ENCODE results near the gene CEP350.
"Not testable (repeated sequence)": the region's sequence is repeated elsewhere in the genome, so short reads cannot be mapped to it uniquely, and the experiment has no call there.

The CEP350 gene

DNA sequence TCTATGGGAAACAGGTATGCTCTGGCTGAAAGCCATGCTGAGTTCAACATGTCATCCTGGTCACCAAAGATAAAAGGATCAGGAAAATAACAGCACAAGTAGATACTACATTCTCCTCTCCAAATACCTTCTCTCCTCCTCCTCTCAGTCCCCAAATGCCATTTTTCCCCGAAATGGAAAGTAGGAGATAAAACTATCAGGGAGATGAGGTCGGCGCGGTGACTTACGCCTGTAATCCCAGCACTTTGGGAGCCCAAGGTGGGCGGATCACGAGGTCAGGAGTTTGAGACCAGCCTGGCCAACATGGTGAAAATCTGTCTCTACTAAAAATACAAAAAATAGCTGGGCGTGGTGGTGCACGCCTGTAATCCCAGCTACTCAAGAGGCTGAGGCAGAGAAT, 179.1 kb downstream of the CEP350 start:
- not testable (repeated sequence) for DNase-seq

DNA sequence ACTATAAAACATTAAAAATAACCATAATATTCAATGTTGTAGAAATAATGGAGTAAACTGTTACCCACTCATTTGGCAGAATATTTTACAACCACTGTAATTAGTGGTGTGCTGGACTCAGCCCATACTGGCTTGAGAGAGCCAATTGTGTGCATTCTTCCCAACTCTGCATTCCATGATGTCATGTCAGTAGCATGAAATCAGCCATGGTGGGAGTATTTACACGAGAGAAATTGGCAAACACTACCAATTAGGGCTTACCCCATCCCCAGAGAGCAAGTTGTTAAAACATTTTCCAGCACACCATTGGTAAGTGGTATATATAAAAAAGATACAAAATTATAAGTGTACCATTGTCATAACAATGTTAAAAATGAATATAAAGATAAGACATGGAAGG, 180.9 kb downstream of the CEP350 start:
- DNase-seq: no peak

DNA sequence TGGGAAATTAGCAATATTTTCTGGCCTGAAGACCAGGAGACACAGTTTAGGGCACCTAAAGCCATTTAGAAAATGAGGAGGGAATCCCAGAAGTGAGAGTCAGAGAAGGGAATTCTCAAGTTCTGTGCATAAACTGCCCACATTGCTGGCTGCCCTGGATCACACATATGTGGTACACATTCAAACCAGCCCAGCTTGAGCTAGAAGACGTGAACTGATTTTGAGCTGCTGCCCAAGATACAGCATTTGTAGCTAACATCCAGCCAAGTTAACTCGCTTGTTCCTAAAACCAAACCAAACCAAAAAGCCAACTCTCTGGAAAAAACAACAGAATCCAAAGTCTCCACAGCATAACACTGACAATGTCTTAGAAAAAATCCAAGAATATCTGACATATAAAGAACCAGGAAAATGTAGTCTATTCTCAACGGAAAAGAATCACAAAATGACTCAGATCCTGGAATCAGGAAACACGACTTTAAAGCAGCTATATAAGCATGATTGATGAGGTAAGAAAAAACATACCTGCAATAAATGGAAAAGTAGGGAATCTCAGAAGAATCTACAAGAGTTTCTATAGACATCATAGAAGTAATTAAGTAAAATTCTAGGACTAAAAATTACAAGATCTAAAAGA, 181.8 kb downstream of the CEP350 start:
- no peak for DNase-seq

DNA sequence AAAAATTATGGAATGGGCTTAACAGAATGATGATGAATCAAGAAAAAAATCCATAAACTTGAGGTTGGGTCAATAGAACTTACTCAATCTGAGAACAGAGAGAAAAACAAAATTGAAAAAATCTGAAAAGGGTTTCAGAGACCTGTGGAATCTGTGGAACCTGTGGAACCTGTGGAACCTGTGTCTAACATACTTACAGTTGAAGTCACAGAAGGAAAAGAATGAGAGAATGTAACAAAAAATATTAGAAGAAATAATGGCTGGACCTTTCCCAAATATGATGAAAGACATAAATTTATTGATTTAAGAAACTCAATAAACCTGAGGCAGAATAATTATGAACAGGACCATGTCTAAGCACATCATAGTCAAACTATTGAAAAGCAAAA, 182.4 kb downstream of the CEP350 start:
- no peak for DNase-seq

DNA sequence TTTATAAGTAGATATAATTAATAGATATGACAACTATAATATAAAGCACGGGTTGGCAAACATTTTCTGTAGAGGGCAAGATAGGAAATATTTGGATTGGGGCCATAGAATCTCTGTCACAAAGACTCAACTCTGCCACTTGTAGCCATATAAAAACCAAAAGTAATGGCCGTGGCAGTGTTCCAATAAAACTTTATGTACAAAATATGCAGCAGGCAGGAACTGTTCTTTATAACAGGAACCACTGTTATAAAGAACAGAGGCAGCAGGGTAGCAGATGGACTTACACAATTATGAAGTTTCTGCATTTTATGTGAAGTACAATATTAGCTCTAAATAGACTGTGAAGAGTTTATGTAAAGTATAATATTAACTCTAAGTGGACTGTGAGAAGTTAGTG, 183.2 kb downstream of the CEP350 start:
- no peak for DNase-seq

DNA sequence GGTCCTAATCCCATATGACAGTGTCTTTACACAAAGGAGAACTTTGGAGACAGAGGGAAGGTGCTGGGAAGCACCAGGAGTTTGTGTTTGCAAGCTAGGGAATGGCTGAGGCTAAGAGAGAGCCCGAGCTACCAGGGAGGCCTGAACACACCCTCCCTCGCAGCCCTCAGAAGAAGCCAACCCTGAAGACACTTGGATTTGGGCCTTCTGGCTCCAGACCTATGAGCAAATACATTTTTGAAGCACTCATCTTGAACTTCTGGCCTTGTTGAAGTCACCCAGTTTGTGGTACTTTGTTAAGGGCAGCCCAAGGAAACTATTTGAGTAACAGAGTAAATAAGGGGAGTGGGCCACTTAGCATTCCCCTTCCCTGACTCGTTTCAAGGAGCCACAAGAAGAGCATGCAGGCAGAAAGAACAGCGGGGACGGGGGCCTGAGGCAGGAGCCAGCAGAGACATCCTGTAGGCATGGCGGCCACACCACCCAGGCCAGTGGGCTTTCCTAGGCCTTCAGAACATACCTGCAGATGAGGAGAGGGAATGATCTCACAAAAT, 186.8 kb downstream of the CEP350 start:
- DNase-seq: no peak

DNA sequence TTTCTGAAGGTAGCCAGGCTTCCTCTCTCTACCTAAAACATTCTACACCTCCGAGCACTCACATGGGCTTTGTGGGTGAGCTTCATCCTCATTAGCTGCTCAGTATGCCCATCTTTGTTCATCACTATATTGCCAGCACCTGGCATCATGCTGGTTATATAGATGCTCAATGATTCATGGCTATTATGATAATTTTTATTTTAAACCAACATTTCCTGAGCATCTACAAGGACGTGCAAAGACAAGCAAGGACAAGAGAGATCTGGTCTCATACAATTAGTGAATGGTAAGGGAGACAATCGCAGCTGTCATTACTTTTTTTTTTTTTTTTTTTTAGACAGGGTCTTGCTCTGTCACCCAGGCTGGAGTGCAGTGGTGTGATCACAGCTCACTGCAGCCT, 188.7 kb downstream of the CEP350 start:
- no peak for DNase-seq

DNA sequence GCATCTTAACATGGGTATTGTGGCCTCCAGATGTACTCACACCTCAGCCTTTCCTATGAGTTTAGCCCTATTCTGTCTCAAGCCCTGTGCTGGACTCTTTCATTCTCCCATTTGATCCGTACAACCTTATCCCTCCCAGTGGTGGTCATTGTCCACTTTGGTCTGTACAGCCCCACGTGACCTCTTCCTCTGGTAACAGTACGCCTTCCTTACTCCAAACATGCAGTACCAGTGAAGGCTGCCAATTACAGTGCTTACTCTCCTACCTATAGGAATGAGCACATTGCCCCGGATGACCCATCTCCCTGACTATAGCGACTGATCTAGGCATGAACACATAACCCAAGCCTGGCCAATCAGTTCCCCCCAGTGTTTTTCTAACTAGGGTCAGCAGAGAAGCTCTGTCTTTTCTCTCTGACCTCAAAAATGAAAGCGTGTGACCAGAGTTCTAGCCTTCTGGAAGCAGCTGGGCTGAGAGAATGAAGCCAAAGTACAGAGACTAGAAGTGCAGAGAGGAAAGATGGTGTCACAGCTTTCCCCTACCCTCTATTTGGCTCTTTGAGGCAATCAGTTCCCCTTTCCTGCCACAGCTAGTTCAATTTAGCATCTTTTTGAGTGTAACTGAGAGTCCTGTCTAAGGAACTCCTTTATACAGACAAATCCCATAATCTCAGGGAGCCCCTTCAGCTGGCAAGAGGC, 190.2 kb downstream of the CEP350 start:
- no peak for DNase-seq

DNA sequence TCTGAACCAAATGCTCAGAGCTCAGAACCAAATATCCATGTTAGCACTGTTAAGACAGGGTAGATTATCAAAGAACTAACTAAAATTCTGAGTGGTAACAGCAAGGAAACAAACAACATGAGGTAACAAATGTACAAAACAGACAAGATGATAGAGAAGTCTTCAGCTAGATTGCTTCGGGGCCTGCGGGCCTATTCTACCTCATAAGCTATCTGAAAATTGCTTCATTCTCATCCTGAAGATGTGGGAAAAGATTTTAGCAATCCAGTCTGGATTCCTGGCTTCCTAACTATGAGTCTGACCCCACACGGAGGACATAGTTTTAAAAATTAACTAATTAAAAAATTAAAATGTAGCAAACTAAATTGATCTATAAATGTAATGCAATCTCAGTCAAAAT, 190.8 kb downstream of the CEP350 start:
- DNase-seq: no peak

DNA sequence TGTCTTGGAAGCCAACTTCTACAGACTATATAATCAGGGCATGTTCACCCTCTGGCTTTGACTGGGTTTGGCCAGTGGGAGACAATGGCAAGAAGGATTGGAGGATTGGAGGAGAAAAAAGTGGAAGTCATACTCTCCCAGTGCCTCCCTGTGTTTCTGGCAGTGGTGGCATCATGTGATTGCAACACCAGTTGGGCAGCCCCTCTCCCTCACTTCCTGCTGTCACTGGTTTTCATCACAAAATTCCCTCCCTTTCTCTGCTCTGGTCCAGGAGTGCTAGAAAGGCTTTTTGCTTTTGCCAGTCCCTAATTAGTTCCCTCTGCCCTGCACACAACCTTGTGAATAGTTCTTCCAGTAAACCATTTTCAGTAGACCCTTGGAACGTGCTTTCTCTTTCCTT, 196.4 kb downstream of the CEP350 start:
- DNase-seq: no peak

DNA sequence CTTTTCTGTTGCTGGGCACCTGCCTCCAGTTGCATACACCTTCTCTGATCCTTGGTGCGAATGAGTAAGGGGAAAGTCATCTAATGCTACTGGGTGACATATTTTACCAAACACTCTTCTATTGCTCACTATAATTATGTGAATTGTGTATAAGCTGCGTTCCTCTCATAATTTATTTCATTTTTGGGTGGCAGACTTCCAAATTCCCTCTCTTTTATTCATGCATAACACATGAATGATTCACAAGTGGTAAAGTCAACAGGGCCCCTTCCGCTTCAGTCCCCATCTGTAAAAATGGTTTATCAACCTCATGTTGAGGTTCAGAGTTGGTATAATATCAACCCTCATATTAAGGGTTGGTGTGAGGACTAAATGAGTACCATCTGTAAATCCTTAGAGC, 196.9 kb downstream of the CEP350 start:
- DNase-seq: no peak

DNA sequence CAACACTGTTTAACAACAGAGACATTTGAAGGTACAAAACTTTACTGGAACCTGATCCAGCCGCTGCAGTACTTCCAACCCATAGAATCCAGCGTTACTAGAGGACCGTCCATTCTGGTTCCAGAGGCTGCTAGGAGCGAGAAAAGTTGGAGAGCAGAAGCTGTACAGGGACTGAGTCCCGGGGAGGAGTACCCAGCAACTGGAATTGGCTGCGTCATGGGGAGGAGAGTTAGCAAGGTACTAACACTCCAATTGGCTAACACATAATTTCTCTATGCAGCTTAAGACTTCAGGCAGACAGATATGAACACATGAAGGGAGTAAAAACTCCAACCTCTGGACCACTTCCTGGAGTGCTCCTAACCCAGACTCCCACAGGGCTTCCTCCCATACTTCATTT, 198.0 kb downstream of the CEP350 start:
- no peak for DNase-seq

DNA sequence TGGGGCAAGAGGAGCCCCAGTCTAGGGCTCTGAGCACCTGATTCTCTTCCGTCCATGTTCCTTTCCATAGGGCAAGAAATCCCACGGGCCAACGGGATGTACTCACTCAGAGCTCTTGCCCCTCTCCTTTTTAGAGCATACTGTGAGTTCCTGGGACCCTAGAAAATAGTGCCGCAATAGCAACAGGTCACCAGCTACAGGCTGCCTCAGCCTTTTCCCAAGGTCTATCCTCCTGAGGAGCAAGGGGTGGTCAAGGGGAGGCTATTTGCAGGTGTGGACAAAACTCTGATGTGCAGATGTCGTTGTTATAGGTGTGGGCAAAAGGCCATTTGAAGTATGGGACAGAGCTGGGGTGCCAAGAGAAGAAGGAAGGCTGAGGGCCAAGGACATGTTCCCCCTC, 198.4 kb downstream of the CEP350 start:
- no peak for DNase-seq

DNA sequence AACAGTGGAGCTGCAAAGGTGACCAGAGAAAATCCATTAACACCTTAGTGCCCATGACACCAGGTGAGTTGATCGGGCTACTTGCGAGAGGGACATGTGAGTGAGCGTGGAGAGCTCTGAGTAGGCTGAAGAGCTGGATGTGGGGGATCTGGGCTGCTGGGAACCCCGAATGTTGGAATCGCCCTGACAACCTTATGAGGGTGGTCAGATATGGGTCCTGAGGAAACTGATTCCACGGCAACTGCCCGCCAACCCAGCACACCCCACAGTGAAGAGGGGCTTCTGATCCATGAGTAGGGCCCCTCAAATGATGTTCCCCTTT, 199.4 kb downstream of the CEP350 start:
- no peak for DNase-seq

DNA sequence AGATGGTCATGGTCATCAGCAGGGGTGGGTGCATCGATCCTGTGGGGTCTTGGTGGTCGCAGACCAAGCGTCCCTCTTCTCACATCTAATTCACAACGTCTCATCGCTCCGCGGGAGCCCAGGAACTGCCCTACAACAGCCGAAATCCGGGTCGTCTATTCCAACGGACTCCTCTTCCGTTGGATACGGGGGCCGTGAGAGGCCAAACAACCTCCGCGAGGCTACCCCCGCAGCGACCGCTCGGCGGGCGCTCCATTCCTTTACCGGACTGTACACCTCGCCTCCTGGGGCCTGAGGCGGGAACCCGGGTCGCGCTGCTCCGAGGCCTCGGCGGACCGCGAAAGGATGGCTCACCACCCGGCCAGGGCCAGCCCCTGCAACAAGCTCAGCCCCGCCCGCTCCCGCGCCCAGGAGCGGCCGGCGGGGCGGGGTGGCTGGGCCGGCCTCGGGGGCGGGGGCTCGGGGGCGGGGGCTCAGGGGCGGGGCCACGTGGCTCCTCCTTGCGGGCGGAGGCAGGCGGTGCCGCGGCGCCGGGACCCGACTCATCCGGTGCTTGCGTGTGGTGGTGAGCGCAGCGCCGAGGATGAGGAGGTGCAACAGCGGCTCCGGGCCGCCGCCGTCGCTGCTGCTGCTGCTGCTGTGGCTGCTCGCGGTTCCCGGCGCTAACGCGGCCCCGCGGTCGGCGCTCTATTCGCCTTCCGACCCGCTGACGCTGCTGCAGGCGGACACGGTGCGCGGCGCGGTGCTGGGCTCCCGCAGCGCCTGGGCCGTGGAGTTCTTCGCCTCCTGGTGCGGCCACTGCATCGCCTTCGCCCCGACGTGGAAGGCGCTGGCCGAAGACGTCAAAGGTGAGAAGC, 199.9 kb downstream of the CEP350 start, which contains the start of gene QSOX1:
Gene QSOX1 (plus strand): TSS at position 545 of the 857 bp plus-strand sequence. CDS start 39 bp downstream, at position 584.
- peak; percentile 83 to 89 for DNase-seq

DNA sequence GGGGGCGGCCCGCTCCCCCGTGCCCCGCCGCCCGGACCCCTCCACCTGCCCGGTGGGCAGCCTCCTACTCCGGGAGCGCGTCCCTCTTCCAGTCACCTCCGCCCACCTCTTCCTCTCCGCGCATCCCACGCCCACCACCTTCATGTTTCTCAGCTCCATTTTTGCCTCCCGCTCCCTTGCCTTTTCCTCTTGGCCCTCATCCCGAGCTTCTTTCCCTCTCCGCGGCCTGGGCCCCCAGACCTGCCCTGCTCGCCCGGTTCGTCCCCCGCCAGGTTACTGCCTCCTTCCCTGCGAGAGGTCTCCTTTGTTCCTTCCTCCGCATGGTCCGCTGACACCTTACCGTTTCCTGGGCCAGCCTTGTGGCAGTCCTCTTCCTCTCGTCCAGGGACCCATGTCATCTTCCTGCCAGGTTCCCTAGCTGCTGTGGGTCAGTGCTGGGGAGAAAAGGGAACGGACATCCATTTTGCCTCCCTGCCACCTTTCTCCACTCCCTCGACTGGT, 200.6 kb downstream of the CEP350 start:
- DNase-seq: peak in 1 of 2 donors; percentile 25

DNA sequence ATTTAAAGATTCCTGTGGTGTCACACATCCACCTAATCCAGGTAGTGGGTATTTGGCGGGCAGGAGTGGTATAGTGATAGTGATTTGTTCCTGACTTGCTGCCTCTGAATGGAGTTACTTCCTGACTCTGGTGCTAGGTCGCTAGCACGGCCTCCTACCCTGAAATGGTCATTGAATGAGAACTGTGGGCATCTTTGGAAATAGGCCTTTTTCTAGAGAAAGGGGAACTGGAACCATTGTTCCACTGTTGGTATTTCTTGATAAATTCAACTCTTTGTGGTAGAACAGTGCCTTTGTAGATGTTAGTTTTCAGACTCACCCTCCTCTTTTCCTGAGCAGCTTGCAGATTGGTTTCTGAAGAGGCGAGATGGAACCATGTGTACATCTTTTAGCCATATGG, 201.6 kb downstream of the CEP350 start:
- DNase-seq: no peak

DNA sequence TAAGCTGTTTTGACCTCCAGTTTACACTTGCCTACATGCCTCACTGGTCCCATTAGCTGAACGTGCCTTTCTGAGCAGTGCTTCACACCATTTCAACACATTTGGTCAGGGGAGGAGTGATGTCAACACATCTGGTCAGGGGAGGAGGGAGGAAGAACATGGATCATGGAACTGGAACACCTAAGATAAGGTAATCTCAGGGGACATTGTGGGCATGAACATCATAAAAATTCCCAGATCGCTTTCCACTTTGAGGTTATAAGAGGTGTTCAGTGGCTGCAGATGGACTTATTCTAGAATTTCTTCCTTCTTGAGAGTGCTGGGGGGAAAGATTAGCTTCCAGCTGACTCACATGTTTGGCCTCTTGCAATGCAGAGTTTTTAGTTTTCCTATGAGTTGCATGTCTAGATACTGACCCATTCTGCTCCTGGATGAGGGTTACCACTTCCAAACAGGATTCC, 202.1 kb downstream of the CEP350 start:
- DNase-seq: no peak

DNA sequence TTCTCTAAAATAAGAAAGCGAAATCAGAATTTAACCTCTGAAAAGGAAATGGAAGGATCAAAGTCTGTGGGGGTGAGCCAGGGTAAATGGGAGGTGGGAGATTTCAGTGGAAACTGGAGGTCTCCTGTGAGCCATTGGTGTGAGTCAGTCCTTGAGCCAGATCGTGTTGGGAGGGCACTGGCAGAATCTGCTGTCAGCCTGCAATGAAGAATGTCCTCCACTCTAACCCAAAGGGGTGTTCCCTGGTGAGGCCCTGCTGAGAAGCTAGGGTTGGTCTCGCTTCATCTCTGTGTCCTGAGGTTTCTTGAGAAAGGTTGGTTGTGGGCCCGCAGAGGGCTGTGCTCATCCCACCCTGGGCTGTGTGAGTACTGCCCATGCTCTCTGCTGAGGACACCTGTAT, 202.5 kb downstream of the CEP350 start:
- DNase-seq: no peak

DNA sequence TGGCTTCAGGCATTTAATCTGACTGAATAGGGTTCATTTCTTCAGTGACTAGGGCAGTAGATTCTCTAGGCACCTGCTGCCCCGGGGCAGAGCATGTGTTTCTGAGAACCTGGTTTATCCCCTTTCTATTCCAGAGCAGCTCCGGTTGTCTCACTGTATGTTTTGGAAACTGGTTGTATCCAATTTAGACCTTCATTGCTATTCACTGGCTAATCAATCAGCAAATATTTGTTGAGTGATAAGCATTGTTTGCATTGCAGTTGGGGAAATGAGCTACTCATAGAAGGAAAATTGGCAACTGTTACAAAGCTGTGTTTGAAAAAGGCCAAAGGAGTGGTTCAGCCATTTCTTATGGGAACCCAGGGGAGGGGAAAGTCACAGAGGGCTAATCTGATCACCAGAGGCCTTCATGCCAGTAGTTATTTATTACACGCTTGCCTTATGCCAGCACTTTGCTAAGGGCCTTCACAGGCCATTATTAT, 203.0 kb downstream of the CEP350 start:
- DNase-seq: no peak

DNA sequence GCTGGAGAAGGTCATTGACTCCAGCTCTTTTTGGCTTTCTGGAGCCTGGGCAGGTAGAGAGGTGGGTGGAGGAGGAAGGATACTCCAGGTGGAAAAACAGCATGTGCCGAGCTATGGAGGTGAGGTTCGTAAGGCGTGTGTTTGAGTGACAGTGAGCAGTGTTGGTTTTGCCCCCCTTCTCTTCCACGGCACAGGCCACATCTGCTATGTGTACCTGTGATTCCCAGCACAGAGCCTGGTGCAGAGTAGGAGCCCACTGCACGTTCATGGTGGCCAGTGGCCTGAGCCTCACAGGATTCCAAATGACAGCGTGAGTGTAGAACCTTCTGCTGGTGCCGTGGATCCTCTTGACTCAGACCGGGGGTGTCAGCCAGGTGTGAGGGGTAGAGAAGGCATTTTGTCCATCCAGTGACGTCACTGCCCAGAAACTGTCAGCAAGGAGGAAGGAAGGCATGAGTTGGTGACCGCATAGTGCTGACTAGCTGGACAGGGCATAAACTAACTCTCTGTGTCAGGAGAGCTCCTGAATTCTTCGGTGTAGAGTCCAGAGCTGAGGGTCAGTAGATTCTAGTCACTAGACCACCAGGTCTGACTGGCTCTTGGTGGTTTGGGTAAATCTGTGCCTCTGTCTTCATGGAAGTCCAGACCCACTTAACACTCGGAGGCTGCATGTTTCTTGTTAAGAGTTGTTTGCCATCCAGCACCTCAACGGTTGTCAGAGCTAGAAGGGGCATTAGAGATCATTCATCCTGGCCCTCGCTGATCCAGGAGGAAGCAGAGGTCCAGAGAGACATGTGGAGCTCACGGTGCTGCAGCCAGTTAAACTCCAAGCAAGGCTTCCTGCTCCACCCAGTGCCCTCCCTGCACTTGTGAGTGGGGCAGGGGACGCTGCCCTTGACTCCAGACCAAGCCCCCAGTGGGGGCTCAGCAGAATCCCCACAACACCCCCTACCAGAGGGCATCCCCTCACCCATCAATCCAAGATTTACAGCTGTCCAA, 203.8 kb downstream of the CEP350 start:
- no peak for DNase-seq

DNA sequence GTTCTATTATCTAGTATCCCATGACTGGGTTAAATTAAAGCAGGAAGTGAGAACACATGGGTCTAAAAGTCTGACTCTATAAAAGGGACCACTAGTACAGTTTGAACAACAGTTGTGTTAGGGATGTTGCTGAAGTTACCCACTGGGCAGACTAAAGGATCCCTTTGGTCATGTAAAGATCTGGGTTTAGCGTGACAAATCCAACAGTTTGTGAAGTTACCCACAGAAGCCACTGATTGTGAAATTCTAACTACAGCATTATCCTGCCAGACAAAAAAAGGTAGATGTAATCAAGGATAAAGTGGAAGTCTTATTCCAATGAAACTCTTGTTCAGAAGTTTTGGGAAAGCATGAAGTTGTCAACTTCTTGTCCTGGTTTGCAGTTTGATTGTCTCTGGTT, 205.7 kb downstream of the CEP350 start:
- no peak for DNase-seq
